ENCODE results near the gene CDC14A.
A peak's percentile ranks its signal among the peaks of the same experiment; 100 is the strongest.

Gene CDC14A

DNA sequence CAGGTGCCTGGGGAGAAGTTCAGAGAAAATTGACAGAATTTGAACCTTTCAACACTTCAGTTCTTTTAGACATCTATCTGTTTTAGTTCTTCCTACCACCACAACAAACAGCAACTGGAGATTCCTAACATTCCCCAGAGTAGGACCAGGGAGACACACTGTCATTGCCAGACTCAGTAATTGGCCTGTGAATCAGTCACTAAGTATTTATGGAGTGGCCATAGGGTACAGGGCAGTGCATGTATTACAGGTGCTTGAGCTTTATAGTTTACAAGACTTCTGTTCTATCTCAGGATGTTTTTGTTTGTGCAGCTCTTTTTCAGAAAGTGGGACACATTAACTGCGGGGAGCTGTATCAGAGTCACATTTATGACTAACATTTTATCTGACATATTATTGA is 1.7 kb downstream of the CDC14A start:
- DNase-seq (ENCODE audit: low read depth), result no peak
- TF ChIP-seq, protein P1, sequence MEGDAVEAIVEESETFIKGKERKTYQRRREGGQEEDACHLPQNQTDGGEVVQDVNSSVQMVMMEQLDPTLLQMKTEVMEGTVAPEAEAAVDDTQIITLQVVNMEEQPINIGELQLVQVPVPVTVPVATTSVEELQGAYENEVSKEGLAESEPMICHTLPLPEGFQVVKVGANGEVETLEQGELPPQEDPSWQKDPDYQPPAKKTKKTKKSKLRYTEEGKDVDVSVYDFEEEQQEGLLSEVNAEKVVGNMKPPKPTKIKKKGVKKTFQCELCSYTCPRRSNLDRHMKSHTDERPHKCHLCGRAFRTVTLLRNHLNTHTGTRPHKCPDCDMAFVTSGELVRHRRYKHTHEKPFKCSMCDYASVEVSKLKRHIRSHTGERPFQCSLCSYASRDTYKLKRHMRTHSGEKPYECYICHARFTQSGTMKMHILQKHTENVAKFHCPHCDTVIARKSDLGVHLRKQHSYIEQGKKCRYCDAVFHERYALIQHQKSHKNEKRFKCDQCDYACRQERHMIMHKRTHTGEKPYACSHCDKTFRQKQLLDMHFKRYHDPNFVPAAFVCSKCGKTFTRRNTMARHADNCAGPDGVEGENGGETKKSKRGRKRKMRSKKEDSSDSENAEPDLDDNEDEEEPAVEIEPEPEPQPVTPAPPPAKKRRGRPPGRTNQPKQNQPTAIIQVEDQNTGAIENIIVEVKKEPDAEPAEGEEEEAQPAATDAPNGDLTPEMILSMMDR (IDR thresholded peaks at IDR 0.05; ENCODE audit: low read length, missing control alignments), result no peak
- H3K4me3 ChIP-seq (replicated peaks; ENCODE audit: low read depth, low read length), result no peak overlapping the region

GRCh38 chr1:100354971-100355394 is 2.7 kb downstream of the CDC14A start:
- H3K4me3 ChIP-seq (replicated peaks; ENCODE audit: low read depth, low read length), result no peak overlapping the region
- DNase-seq (ENCODE audit: low read depth), result peak; percentile 32
- TF ChIP-seq, protein P1 (IDR thresholded peaks at IDR 0.05; ENCODE audit: low read length, missing control alignments), result no peak

DNA sequence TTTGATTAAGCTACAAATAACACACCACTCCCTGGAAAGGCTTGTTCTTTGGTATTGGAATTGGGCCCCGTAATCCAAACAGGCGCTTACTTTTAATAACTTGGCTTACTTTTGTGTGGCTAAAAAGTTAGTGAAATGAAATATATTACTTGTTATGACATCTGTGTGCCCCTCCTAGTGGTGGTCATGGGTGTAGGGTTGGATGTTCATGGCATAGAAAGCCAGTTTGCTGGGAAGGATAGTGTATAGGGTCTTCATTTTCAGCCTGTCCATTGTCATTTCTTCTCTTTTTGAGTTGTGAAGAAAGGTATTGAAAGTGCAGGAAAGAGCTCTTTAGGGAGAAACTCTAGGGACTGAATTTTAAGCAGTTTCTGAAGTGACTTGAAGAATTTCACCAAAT is 5.9 kb downstream of the CDC14A start:
- TF ChIP-seq, protein P1 (IDR thresholded peaks at IDR 0.05; ENCODE audit: low read length, missing control alignments), result peak; percentile 64
- DNase-seq (ENCODE audit: low read depth), result peak; percentile 46
- no peak overlapping the region for H3K4me3 ChIP-seq (replicated peaks; ENCODE audit: low read depth, low read length)

DNA sequence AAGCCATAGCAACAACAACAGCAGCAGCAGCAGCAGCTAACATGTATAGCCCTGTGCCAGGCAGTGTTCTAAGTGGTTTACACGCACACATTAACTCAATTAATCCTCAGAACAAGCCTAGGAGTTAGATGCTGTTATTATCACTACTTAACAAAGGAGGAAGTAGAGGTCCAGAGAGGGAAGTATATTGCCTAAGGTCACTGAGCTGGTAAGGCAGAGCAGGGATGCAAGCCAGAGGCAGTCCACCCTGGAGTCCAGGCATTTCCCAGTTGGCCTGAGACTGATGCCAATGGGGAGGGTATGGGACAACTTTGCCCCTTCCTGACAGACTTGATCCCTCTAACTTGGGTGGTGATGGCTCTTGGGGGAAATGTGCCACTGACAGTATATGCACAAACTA is 6.8 kb downstream of the CDC14A start:
- DNase-seq (ENCODE audit: low read depth), result no peak
- no peak overlapping the region for H3K4me3 ChIP-seq (replicated peaks; ENCODE audit: low read depth, low read length)
- TF ChIP-seq, protein P1 (IDR thresholded peaks at IDR 0.05; ENCODE audit: low read length, missing control alignments), result no peak

- TF ChIP-seq, protein P1 (IDR thresholded peaks at IDR 0.05; ENCODE audit: low read length, missing control alignments), result no peak
- no peak overlapping the region for H3K4me3 ChIP-seq (replicated peaks; ENCODE audit: low read depth, low read length)
- DNase-seq (ENCODE audit: low read depth), result peak; percentile 36
These were observed 8.6 kb downstream of the CDC14A start for GRCh38 chr1:100360790-100361510.

- H3K4me3 ChIP-seq (replicated peaks; ENCODE audit: low read depth, low read length), result no peak overlapping the region
- DNase-seq (ENCODE audit: low read depth), result no peak
- TF ChIP-seq, protein P1 (IDR thresholded peaks at IDR 0.05; ENCODE audit: low read length, missing control alignments), result no peak
These were observed 9.3 kb downstream of the CDC14A start for GRCh38 chr1:100361511-100362089.
